ENCODE results near the gene CEACAM16.

CEACAM16 gene

DNA sequence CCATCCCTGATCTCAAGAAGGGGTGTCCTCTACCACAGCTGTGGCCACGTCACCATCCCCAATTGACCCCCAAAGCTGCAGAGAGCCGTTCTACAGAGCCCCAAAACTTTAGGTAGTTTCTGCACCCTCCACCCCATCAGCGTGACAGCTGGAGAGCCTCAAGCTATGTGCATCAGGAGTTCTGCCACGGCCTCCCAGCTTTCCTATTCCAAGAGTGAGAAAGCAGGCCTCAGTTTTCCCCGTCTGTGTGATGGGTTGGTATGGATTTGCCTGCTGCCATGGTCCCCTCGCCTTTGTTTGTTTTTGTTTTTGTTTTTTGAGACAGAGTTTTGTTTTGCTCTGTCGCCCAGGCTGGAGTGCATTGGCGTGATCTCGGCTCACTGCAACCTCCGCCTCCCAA is 51.0 kb downstream of the CEACAM16 start:
- no peak overlapping the region for H3K27ac Mint-ChIP-seq
- no peaks in the 10 kb centered on the region for H3K36me3 Mint-ChIP-seq (ENCODE audit: low read depth)
- TF ChIP-seq, protein P1, sequence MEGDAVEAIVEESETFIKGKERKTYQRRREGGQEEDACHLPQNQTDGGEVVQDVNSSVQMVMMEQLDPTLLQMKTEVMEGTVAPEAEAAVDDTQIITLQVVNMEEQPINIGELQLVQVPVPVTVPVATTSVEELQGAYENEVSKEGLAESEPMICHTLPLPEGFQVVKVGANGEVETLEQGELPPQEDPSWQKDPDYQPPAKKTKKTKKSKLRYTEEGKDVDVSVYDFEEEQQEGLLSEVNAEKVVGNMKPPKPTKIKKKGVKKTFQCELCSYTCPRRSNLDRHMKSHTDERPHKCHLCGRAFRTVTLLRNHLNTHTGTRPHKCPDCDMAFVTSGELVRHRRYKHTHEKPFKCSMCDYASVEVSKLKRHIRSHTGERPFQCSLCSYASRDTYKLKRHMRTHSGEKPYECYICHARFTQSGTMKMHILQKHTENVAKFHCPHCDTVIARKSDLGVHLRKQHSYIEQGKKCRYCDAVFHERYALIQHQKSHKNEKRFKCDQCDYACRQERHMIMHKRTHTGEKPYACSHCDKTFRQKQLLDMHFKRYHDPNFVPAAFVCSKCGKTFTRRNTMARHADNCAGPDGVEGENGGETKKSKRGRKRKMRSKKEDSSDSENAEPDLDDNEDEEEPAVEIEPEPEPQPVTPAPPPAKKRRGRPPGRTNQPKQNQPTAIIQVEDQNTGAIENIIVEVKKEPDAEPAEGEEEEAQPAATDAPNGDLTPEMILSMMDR (IDR thresholded peaks at IDR 0.05): no peak
- H3K4me3 Mint-ChIP-seq: peak overlapping the region; percentile 54
- no peak for DNase-seq
- no peaks in the 10 kb centered on the region for H3K9me3 Mint-ChIP-seq
- peaks cover 96% of the 10 kb centered on the region for H3K27me3 Mint-ChIP-seq (ENCODE audit: low read depth, poor library complexity)
- peaks cover 49% of the 10 kb centered on the region for H3K4me1 Mint-ChIP-seq

DNA sequence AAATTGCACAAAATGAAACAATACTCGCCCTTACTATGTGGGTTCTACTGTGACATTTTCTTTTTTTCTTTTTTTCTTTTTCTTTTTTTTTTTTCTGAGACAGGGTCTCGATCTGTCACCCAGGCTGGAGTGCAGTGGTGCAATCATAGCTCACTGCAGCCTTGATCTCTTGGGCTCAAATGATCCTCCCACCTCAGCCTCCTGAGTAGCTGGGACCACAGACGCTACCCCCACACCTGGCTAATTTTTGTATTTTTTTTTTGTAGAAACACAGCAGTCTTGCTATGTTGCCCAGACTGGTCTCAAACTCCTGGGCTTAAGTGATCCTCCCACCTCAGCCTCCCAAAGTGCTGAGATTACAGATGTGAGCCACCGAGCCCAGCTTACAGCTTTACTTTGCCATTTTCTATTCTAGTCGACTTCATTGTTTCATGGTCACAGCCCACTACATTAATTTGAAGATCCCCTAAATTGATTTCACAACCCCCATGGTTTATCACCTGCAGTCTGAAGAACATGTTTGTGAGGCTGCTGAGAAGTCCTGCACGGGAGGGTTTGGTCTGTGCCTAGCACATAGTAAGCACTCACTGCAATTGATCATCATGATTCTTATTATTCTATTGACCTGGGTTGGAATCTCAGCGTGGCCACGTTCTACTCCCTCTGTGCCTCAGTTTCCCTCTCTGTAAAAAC is 53.3 kb downstream of the CEACAM16 start:
- peaks cover 96% of the 10 kb centered on the region for H3K27me3 Mint-ChIP-seq (ENCODE audit: low read depth, poor library complexity)
- no peak overlapping the region for H3K27ac Mint-ChIP-seq
- TF ChIP-seq, protein P1 (IDR thresholded peaks at IDR 0.05): no peak
- no peaks in the 10 kb centered on the region for H3K36me3 Mint-ChIP-seq (ENCODE audit: low read depth)
- no peaks in the 10 kb centered on the region for H3K9me3 Mint-ChIP-seq
- DNase-seq: no peak
- H3K4me3 Mint-ChIP-seq: peak overlapping the region; percentile 62
- peaks cover 43% of the 10 kb centered on the region for H3K4me1 Mint-ChIP-seq

DNA sequence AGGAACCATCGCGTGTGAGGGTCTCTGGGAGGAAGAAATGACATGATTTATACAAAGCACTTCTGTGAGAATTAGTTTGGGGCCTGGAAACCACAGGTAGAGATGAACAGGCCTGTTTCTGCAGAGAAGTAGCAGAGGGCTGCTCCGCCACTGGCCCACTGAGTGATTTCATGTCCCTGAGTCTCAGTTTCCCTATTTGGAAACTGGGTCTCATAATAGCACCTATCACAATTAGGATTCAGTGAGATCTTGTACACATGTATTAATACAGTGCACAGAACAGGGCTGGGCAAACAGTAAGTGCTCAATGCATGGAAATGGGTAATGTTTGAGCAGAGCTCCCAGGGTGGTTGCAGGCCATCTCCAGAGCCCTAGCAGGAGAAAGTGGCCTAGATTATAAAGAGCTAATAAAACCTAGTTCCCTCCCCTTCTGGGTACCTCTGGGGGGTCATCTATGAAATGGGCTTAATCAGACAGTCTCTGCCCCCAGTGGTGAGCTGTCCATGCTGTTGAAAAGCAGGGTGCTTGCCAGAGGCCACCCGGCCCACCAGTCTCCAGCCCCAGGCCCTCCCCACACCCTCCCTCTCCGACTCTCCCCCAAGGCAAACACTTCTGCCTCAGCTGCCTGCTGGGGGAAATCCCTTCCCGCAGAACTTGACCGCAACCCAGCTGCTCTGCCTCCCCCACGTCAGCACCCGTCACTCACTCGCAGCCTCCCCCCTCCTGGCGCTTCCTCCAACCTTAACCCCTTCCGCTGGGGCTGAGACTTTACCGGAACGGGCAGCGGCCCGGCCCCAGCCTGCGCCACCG is 54.1 kb downstream of the CEACAM16 start:
- peaks cover 96% of the 10 kb centered on the region for H3K27me3 Mint-ChIP-seq (ENCODE audit: low read depth, poor library complexity)
- peak; percentile 70 for DNase-seq
- H3K4me3 Mint-ChIP-seq: peak overlapping the region; percentile 62
- H3K9me3 Mint-ChIP-seq: no peaks in the 10 kb centered on the region
- peaks cover 41% of the 10 kb centered on the region for H3K4me1 Mint-ChIP-seq
- H3K36me3 Mint-ChIP-seq (ENCODE audit: low read depth): no peaks in the 10 kb centered on the region
- H3K27ac Mint-ChIP-seq: no peak overlapping the region
- TF ChIP-seq, protein P1 (IDR thresholded peaks at IDR 0.05): no peak

DNA sequence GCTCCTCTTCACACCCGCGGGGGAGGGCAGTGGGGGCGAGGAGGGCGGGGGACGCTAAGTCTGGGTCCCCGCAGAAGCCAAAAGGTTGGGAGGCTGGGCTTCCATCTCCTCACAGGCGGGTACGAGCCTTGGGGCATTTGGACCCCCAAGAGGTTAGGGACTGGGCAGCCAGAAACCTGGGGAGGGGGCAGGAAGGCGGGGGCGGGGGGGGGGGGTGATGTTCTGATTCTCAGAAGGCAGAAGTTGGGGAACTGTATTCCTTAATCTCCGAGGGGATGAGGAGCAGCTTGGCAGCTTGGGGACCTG is 54.6 kb downstream of the CEACAM16 start:
- H3K4me3 Mint-ChIP-seq: peak overlapping the region; percentile 75
- peaks cover 98% of the 10 kb centered on the region for H3K27me3 Mint-ChIP-seq (ENCODE audit: low read depth, poor library complexity)
- H3K27ac Mint-ChIP-seq: no peak overlapping the region
- H3K36me3 Mint-ChIP-seq (ENCODE audit: low read depth): no peaks in the 10 kb centered on the region
- DNase-seq: no peak
- H3K9me3 Mint-ChIP-seq: no peaks in the 10 kb centered on the region
- H3K4me1 Mint-ChIP-seq: peaks cover 43% of the 10 kb centered on the region
- TF ChIP-seq, protein P1 (IDR thresholded peaks at IDR 0.05): no peak

DNA sequence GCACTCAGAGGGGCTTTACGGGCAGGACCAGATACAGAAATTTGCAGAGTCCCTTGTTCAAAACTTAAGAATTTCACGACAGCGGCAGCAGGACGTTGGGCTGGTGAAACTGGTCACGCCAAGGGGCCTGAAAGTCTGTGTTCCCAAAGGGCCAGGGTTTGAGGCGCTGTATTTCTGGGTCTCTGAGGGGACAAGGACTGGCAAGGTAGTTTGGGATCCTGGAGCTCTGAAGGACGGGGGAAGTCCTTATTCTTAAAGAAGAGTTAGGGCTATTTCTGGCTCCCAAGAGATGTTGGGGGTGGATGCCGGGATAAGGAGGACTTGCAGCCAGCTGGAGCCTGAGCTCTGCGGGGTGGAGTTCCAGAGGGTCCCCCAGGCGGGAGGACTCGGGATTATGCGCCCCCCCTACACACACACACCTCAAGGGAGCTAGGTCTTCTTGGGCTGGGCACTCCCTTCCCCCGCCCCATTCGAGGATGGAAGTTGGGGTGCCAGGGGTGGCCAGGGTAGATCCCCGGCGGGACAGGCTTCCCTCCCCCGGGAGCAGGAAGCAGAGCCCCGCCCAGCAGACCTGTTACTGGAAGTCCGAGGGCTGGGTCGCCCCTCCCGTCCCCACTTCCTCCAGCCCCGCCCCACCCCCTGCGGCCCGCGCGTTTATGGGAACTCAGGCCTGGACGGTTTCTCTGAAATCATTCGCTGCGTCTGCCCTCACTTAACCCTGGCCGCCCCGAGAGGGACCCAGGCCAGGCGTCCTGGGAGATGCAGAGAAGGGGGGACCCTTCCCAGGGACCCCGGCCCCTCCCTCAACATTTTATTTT is 55.2 kb downstream of the CEACAM16 start:
- Mint-ChIP-seq H3K9me3 (no peaks in the 10 kb centered on the region), H3K27ac (no peak overlapping the region), H3K4me3 (peak overlapping the region; percentile 75), H3K36me3 (ENCODE audit: low read depth) (no peaks in the 10 kb centered on the region), H3K27me3 (ENCODE audit: low read depth, poor library complexity) (peaks cover 100% of the 10 kb centered on the region), H3K4me1 (peaks cover 45% of the 10 kb centered on the region)
- TF ChIP-seq, protein P1 (IDR thresholded peaks at IDR 0.05): no peak
- DNase-seq: peak; percentile 65
